NCI-H2196 treated with DMSO at 0.1 percent for 48 hours (cell line): Measurements from ENCODE around the gene WBP2.
A peak's percentile ranks its signal among the peaks of the same experiment; 100 is the strongest.
"Not testable (repeated sequence)": the region's sequence is repeated elsewhere in the genome, so short reads cannot be mapped to it uniquely, and the experiment has no call there.

ENCODE experiments used
- DNase-seq: peaks from one replicate; lab custom pipeline; 2025; ENCODE audit not compliant: unreplicated experiment; lab: John Stamatoyannopoulos, UW

Gene WBP2

DNA sequence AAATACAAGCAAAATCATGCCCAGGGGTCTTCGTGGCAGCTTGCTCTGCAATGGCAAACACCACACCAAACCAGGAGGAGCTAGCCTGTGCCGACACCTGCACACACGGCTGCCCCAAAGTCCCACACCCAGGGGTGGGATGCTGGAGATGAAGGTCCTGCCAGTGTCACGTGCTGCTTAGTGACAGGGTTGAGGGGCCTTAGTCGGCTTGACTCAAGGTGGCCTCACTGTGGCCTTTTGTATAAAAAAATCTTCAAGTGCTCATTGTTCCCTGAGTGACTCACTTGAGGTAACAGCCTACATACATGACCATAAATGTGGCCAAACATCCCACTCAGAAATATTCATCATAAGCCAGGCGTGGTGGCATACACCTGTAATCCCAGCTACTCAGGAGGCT lies 34.3 kb upstream of the WBP2 start:
- no peak for DNase-seq

DNA sequence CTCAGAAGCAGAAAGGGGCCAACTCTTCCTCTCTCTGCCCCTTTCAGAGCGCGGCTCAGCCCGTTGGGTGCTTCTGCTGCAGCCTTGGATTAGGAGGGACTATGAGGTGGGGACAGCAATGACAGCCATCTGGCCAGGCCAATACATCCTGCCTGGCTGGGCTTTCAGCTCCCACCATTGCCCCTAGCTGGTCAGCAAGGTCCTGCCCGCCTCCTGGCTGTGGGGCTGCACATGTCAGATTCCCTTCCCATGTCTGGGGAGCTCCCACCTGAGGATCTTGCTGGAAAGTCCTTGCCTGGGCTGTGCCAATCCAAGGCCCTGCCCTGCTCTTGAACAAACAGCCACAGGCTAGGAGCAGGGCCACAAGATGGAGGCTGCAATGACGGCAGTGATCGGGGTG lies 33.3 kb upstream of the WBP2 start:
- DNase-seq: no peak

DNA sequence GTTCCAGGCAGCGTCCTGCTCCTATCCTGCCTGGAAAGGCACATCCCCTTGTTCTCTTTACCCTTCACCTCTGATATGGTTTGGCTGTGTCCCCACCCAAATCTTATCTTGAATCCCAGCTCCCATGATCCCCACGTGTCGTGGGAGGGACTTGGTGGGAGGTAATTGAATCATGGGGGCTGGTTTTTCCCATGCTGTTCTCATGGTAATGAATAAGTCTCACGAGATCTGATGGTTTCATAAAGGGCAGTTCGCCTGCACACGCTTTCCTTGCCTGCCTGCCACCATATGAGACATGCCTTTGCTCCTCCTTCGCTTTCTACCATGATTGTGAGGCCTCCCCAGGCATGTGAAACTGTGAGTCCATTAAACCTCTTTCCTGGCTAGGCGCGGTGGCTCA lies 30.7 kb upstream of the WBP2 start:
- DNase-seq: not testable (repeated sequence)

DNA sequence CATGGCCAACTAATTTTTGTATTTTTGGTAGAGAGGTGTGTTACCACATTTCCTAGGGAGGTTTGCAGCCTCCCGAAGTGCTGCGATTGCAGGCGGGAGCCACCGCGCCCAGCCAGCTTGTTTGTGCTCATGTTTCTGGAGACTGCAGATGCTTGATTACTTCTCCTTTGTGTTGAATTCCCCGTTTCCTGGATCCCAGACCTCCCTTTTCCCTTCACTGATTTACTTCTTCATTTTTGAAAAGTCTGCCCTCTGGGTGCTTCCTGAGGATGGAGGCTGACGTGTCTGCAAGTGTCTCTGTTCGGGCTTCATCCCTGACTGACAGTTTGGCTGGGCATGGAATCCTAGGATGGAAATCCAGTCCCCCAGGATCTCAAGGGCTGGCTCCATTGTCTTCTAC lies 30.3 kb upstream of the WBP2 start:
- no peak for DNase-seq

DNA sequence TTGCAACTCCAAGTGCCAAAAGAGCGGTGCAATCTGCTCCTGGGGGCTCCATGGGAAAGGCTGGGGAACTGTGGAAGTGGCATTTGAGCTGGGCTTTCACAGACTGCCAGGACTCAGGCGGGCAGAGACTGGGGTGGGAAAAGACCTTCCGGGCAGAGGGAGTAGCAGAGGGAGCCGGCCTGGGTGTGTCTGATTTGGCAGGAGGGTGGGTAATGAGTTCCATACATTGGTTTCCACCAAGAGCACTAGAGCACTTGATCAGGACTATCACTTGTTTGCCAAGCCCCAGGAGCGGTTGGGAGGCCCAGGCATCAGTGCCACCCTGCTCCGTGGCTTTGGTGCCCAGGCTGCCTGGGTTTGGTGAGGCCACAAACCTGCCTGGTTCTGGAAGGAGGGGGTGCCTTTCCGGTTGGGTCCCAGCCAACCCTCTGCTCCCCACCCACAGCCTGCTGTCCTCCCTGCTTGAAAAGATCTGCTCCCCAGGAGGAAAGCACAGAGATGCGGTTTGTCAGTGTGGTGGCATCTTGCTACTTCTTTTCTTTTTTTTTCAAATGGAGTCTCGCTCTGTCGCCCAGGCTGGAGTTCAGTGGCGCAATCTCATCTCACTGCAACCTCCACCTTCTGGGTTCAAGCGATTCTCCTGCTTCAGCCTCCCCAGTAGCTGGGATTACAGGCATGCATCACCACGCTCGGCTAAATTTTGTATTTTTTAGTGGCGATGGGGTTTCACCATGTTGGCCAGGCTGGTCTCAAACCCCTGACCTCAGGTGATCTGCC lies 26.7 kb upstream of the WBP2 start:
- DNase-seq: no peak

DNA sequence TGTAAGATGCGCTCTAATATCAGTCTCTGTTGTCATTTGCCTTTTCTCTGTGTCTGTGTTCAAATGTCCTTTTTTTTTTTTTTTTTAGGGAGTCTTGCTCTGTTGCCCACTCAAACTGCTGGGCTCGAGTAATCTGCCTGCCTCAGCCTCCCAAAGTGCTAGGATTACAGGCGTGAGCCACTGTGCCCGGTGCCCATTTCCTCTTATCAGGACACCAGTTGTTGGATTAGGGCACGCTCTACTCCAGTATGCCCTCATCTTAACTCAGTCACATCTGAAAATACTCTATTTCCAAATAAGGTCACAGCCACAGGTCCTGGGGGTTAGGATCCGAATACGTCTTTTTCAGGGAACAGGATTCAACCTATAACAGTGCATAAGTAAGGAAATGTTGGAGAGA lies 25.1 kb upstream of the WBP2 start:
- no peak for DNase-seq

DNA sequence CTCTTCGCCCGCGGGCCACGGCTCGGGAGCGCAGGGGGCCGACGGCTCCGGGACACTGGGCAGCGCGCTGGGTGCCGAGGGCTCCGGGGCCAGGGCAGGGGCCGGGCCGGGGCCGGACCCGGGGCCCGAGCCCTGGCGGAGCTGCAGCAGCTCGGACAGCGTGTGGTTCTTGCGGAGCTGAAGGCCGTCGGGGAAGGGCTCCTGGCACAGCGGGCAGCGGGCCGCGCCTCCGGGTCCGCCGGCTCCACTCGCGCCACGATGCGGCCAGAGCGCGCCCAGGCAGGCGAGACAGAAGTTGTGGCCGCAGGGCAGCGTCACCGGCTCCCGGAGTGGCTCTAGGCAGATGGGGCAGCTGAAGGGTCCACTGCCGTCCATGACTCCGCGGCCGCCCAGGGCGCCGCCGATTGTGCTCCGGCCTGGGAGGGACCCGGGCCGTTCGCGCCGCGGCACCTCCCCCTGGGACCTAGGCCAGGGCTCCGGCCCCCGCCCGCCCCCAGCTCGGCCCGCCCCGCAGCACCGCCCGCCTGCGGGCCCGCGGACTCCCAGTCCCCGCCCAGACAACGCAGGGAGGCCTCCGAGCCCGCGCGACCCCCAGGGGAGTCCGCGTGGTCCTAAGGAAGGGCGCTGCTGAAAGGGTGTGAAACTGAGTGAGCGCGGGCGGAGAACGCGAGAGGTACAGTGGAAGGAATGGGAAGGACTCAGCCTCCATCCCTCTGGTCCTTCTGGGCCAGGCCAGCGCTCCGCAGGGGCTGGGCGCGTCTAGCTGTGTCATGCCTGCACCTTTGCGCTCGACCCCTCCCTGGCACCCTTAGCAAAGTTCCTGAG lies 23.3 kb upstream of the WBP2 start, which contains the start of gene TRIM47:
Gene TRIM47, minus strand, starts transcription at position 408 of the 825 bp plus-strand sequence. Its CDS starts 33 bp downstream, at position 375.
- DNase-seq: peak; percentile 89

DNA sequence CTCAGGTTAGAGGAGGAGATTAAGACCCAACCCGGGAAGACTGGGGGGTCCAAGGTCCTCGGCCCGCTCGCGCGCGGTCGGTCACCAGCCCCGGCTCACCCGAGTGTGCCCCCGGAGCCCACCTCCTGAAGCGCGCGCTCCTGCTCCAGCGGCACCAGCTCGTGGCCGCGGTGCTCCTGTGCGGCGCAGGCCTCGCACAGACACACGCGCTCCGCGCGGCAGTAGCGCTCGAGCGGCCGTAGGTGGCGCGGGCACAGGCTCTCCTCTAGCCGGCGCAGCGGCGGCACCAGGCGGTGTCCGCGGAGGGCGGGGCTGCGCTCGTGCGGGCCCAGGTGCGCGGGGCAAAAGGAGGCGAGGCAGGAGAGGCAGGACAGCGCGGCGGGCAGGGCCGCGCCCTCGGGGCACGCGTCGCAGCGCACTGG lies 22.6 kb upstream of the WBP2 start:
- DNase-seq: peak; percentile 63

DNA sequence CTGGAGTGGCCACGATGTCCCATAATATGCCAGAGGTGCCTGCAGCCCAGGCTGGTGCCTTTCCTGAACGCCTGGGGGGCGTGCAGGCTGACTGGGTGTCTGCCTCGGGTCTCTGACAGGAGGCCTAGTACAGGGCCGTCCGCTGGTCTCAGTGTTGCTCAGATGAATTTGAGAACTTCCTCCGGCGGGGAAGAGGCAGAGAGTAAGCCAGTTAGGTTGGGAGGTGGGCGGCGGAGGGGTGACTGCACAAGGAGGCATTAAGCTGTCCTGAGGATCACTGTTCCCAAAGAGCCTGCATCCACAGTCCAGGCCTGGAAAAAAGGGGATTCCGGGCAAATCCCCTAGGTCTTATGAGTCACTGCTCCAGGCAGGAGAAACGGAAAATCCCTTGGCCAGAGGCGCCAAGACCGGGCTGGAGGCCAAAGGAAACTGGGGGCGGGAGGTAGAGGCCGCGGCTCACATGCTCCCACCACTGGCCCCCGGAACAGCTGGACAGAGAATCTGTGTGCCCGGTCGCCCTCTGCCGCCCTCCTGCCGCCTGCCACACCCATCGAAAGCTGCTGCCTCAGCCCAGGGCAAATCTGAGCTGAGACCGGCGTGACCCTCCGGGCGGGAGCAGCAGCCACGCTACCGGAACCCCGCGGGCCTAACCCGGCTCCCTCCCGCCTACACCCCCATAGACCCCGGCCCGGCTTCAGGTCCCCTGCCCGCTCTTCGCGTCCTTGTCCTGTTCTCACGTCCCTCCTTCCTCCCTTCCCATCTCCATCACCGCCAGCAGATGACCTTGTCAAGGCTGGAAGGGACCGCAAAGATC lies 22.0 kb upstream of the WBP2 start:
- DNase-seq: peak; percentile 79

DNA sequence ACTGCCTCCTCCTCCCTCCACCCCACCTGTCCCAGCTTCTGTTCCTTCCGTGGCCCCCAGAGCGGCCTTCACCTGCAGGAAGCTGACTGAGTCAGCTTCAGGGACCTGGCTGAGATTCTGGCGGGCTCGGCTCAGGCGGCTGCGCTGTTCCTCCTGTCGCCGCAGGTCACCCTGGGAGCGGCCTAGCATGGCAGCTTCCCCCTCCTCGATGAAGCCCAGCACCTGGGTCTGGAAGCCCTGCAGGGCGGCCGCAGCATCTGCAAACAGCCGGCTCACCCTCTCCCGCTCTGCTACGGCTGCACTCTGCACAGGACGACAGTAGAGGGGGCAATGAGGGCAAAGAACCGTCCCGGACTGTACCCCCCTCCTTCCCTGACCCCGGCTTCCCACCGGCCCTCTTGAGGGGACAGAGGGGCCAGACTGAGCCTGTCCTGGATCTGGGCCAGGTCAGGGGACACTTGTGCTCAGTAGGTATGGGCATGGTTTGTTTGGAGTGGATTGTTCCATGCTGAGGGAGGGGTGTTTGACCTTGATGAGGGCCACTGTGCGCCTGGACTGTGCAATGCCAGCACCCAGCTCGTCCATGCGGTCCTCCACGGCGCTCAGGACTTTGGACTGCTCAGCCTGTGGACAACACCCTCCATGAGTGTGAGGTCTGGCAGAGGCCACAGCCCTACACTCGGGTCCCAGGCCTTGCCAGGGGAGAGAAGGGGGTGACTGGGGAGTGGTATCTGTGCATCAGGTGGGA lies 21.2 kb upstream of the WBP2 start:
- DNase-seq: peak; percentile 58

DNA sequence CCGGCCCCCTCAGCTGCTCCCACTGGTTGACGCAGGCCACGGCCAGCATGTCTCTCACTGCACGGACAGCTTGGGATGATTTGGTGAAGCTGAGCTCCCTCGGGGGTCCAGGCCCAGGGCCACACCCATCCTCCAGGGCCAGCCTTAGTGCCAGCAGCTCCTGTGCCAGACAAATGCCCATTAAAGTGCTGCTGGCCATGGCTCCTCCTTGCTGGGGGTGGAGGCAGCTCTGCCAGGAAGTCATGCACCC lies 20.7 kb upstream of the WBP2 start:
- peak; percentile 98 for DNase-seq

DNA sequence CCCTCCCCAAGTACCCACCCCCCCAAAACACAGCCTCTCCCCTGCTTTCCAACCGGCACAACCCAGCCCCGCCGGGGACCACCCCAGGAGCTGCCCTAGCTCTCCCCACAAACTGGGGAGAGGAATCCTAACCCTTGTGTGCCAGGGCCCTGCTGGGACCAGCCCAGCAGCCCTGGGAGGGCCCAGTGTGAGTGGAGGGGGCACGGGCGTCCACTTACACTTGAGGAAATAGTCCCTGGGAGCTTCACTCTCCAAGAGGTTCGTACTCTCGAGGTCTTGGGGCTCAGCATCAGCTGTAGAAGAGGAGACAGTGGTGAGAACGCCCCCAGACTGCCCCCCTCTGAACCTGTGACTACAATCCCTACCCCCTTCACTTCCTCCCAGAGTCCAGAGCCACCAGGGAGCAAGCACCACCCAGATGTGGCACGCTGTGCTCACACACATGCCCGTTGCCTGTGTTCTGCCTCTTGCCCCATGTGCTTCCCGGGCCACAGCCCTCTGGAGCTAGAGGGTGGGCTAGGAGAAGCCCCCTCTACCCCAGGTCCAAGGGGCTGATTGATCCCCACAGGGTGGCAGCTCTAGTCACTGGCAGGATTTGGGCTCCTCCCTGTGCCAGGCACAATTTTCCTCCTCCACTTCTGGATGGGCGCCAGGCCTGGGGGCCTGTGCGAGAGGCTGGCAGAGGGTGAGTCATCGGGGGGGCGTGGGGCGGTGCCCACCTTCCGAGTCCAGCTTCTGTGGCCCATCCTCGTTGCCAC lies 20.2 kb upstream of the WBP2 start:
- no peak for DNase-seq

DNA sequence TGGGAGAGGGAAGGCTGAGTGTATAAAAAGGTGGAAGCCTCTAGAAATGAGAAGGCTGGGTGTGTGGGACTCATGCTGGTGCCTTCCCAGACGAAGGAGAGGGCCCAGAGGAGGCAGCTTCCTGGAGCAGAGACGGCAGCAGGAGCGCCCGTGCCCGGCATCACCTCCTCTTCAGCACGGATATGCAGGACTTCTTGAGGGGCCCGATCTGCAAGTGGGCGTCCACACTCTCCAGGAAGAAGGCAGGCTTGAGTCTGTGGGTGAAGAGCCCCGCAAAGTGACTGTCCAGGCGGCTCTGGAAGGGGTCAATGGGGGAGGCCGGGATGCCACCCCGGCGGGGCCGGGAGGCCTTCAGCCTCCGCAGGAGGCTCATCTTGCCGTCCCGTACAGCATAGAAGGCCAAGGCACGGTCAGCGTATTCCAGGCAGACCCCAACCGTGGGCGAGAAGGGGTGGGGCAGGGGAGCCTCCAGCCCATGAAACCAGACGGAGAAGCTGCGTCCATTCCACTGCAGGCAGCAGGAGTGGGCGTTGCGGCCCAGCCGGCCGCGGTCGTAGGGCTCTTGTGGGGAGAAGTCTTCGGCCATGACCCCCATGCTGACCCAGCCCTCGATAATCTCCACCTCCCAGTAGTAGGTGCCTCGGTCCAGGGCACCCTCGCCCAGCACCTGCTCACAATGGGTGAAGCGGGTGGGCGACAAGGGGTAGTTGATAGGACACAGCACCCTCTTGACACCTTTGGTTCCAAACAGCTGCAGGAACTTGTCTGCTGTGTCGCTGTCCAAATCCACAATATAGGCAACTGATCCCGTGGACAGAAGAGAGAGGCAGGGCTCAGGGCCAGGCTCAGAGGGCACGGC lies 19.4 kb upstream of the WBP2 start:
- DNase-seq: no peak

DNA sequence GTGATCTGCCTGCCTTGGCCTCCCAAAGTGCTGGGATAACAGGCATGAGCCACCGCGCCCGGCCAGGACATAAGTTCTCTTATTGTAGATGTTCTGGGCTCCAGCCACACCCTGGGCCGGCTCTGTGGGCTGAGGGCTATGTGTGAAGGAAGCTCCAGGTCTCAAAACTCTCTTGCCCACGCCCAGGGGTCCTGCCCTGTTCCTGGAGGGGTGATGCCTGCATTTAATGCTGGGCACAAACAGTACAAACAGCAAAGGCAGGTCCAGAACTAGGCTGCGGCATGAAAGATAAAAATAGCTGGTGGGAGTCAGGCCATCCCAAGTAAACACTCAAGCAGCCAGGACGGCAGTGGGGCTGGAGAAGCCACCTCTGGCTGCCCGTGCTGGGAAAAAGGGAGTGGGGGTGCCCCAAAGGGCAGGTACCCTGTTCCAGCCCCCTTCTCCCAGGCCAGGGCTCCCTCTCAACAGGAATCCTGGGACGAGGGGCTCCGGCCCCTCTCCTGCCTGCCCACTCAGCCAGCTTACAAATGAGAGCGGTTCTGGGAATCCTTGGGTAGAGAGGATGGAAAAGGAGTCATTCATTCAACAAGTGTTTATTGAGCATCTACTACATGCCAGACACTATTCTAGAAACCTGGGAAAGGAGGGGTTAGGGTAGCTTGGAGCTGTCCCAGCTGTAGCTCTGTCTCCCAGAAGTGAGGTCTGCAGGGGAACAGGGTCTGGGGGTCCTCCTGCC lies 18.6 kb upstream of the WBP2 start:
- DNase-seq: no peak

DNA sequence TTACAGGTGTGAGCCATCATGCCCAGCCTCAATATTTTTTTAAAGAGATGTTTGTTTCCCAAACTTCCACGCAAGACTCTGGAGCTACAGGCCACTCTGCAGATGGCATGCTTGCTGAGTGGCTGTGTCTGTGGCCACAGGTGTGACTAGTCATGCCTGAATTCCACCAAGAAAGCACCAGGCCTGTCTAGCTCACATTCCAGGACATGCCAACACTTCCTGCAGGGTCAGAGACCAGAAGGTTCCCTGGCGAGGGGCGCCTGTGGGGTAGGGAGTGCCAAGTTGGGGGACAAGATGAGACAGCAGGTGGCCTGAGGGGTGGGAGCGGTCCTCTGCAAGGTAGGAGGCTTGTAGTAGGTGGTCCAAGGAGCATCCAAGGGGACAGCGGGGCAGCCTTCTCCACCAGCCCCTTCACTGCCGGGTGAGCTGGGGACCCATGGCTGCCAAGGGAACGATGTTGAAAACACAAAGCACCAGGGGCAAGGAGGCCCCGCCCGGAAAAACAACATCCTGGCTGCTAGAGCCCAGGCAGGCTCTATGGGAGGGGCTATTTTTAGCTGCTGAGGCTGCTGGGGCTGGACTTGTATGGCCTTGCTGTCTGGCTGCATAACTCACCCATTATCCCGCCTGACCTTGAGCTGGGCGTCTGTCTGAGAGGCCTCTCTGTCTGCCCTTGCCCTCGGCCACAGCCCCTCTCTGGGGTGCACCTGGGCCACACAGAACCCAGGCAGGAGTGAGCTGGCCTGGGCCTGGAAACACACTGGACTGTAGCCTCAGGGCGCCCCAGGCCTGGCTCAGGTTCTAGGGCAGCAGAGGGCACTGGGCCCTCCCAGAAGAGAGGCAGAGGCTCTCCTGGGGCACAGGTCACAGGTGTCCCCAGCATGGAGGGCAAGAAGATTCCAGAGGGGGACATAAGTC lies 17.6 kb upstream of the WBP2 start:
- peak; percentile 69 for DNase-seq

DNA sequence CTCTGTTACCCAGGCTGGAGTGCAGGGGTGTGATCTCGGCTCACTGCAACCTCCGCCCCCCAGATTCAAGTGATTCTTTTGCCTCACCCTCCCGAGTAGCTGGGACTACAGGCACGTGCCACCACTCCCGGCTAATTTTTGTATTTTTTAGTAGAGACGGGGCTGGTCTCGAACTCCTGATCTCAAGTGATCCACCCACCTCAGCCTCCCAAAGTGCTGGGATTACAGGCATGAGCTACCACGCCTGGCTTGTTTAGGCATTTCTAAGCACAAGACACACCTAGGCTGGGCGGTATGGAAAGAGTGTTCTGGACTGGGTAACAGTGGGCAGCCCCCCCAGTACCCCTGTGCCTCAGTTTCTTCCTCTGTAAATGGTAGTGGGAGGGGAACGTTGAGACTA lies 15.1 kb upstream of the WBP2 start:
- DNase-seq: not testable (repeated sequence)

DNA sequence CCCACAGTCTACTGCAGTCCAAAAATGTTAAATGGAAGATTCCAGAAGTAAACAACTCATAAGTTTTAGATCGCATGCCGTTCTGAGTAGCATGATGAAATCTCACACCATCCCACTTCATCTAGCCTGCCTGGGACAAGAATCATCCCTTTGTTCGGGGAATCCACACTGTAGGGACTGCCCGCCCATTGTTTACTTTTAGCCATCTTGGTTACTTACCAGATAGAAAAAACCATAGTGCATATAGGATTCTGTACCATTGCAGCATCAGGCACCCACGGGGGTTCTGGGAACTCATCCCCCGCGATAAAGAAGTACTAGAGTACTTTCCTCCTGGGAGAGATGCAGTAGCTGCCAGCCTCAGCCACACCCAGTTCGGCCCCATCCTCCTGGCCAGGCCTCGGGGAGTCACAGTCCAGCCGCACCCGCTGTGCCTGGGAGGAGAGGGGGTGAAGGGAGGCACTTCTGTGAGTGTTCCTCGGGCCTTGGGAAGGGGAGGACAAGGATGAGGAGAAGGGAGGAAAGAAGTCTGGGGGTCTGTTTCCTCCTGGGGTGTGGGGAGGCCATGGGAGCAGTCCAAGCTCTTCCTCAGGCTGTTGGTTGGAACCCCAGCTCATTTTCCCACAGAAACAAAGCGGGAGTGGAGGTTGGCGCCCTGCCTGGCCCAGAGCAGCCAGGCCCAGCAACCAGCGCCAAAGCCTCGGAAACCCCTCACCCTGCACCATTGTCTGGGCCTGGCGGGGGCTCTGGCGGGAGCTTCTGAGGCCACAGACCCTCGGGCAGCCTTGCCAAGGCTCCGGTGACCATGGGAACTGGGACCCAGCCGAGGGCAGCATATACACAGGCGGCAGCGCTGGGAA lies 14.4 kb upstream of the WBP2 start:
- DNase-seq: no peak
